ENCODE results near the gene SLC45A3.

Gene SLC45A3

DNA sequence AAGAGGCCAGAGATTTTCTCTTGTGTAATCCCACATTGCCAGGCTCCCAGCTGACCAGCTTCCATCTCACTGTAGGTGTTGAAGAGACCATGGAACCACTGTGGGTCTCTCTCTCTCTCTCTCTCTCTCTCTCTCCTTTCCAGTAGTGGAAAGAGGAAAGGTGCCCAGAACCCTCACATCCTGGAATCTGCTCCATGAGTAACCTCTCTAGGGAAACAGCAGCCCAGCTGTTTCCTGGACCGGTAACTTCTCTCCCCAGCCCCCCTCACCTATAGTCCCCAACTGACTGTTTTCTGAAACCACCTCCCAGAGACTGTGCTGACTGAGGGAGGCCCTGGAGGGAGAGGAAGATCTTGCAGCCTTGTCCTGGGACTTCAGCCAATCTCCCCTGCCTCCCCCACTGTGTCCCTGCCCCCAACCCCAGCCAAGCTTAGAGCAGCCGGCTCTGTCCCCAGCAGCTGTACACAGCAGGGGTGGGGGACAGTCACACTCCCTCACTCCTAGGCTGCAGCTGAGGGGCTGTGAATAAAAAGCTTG, 20.6 kb upstream of the SLC45A3 start:
- no peak for DNase-seq

DNA sequence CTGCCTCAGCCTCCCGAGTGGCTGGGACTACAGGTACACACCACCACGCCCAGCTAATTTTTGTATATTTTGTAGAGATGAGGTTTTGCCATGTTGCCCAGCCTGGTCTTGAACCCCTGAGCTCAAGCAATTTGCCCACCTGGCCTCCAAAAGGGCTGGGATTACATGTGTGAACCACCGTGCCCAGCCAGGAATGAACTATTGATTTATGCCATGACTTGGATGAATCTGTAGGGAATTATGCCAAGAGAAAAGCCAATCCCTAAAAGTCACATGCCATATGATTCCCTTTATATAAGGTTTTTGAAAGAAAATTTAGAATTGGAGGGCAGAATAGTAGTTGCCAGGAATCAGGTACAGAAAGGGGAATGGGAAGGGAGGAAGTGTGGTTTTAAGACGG, 19.1 kb upstream of the SLC45A3 start:
- no peak for DNase-seq

DNA sequence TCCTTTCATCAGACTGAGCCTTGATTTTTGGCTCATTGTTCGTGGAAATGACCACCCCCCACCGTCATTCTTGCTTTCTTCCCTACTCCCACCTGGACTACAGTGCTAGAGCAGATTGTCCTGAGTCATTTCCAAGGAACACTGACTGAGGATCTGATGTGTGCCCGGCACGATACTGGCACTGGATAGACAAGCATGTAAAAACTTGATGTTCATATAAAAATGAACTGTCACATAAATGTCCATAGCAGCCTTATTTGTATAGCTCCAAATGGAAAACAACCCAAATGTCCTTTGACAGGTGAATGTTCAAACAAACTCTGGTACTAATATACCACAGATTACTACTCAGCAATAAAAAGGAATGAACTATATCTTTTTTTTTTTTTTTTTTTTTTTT, 18.6 kb upstream of the SLC45A3 start:
- no peak for DNase-seq

DNA sequence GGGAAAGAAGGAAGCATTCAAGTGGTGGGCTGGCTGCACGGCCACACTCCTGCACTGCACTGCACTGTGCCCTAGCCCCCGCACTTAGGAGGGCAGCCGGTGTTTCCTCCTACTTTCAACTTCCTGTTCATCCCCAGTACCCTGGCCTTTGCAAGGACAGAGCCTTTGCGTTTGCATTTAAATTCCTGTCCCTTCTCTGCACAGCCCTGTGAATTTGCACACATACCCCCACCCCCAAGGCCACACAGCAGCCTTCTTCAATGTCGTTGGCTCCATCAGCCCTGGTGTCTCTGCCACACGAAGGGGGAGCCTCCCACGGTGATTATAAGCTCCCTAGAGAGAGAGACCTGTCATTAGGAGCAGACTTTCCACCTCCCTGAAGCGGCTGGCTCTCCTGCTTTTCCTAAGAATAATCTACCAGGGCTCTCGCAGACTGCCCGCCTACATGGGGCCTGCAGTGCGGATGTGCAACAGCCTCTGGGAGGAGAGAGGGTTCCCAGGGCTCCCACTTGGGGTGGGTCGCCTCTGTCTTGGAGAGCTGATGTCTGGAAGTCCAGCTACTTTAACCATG, 13.2 kb upstream of the SLC45A3 start:
- no peak for DNase-seq

DNA sequence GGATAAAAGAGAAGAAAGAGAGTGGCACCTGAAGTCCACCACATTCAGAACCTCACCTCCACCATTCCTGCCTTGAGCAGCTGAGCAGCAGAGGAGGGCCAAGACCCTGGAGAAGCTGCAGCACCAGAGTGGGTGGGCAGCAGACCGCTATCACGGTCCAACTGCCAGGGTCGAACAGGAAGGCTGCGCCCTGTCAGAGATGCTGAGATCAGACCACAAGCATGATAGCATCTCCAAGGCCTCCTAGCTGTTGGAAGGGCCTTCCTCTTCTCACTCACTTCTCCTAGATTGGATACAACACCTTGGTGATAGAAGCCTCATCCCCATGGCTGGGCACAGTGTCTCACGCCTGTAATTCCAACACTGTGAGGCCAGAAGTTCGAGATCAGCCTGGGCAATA, 12.1 kb upstream of the SLC45A3 start:
- no peak for DNase-seq

DNA sequence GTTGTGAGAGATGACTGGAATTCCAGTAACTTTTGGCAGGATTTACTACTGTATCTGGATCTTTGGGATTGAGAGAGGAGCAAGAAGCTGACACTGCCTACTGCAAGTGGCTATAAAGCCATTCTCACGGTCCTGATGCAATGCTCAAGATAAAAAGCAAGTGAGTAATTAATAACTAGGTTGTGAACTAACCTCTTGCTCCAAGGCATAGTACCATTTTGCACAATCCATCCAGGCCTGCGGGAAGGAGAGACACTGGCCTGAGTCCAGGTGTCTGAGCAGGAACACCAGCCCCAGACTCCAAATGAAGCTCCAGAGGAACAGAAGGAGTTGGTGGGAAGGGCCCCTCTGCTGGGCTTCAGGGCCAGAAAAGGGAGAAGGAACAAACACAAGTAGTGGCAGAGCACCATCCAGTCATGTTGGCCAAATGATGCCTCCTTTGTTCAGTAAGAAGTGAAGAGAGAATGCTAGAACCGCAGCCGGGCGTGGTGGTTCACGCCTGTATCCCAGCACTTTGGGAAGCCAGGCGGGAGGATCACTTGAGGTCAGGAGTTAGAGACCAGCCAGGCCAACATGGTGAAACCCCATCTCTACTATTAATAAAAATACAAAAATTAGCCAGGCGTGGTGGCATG, 9.9 kb upstream of the SLC45A3 start:
- no peak for DNase-seq

DNA sequence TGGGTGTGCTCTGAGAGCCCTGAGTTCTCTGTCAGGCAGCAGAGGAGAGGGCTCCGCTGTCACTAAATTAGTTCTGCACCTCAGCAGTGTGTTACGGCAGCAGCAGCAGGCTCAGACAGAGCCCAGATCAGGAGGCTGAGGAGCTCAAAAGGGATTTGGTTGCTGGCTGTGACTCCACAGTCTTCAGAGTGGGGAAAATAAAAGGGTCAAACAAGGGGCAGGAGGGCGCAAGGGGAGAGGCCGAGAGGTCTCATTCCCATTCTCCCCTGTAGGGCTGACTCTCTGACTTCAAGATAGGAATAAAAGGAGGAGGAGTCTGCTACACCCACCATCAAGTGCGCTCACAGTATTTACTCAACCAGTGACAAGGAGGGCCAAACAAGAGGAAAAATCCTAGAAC, 9.2 kb upstream of the SLC45A3 start:
- no peak for DNase-seq

DNA sequence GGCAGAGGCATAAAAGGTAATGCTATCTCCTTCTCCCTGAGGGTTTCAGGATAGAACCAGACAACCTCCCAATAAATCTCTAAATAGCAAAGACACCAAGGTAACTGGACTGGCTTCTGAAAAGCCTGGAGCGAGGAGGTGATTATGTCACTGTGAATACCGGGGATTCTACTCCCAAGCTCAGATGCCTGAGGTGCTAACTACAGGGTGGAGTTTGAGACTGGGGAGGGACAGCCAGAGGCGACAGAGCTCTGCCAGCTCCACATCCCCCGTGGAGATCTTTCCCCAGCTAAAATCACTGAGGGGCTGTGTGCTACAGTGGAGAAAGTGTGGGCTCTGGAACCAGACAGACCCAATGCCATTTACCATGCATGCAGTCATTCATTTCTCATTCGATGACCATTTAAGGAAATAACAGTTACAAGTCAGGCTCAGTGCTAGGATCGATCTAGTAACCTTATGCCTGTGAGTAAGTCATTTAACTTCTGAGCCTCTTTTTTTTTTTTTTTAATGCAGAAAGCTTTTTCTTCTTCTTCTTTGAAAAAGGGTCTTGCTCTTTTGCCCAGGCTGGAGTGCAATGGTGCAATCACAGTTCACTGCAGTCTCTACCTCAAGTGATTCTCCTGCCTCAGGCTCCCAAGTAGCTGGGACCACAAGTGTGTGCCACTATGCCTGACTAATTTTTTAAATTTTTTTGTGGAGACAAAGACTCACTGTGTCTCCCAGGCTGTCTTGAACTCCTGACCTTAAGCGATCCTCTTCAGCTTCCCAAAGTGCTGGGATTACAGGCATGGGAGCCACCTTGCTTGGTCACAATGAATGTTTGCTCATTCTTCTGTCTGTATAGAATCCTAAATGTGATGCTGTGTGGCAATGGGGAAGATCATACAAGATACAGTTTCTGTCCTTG, 8.1 kb upstream of the SLC45A3 start:
- no peak for DNase-seq

DNA sequence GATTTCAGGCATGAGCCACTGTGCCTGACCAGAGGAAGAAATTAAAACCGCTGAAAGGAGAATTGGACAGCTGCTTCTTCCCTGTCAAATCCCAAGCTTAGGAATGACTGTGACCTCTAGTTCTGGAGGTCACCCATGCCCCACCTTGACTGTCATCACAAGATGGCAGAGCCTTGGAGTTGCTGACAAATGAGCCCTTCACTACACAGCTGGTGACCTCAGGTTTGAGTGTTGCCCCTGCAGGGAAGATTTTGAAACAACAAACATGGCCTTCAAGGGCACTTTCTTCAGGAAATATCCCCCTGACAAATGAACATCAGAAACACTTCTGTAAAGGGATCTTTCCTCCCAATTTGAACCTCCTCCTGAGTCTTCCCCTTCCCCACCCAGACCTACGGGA, 6.9 kb upstream of the SLC45A3 start:
- DNase-seq: no peak

DNA sequence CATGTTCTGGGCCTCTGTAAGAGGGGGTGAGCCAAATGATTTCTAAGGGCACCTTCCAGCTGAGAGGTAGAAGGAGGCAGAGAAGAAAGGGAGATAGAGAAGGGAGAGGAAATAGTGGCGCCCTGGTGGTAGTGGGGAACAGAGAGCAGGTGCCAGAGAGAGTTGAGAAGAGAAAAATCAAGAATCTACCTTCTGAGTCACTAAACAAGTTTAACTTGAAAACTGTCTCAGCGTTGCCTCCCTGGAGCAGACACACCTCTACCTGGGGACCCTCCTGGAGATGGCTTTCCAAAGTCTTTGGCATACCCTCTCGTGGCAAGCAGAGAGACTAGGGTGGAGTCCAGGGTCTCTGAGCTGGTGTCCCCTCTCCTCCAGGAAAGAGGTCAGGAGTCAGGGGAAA, 1.1 kb upstream of the SLC45A3 start:
- no peak for DNase-seq

DNA sequence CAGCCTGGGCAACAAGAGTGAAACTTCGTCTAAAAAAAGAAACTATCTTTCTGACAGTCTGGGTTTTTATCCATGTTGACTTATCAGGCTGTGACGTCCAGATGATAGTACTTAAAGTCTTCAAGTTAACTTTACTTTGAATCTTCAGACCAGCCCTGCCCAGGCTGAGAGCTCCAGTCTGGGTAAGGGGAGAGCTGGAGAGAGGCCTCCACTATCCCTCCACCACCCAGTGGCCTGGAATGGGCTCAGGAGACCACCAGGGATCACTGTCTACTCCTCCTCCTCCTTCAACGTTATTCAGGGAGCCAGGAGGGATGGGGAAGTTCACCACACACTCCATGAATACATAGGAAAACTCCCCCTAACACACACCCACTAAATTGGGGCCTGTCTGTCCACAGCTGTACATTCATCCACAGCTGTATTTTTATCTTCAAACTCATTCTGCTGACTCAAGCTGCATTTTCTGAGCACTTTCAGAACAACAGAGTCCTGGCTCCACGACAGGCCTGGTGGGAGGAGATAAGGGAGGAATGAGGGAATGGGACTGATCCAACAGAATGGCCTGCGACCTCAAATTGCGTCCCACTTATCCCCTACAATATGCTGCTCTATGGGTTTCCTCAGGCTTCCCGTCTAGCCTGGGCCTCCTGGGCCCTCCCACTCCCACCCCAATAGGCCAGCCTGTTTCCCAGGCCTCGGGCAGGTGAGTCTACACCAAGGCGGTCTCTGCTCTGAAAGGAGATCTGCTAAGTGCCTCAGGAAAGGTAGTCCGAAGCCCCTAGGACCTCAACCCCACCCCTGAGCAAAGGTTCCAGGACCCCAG, 1.8 kb downstream of the SLC45A3 start:
- no peak for DNase-seq

DNA sequence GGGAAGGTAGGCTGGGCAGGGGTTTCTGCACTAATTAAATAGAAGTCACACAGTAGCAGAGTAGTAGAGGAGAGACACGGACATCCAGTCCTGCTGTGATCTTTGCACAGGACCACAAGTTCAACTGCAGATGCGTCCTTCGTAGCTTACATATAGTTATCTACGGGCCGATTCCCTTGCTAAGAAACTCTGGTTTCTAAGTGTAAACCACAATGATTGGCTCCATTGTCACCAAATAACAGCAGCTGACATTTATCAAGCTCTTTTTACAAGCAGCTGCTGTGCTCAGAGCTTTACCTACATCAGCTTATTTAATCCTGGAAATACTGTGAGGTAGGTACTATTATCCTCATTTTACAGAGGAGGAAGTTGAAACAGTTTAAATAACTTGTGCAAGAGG, 3.1 kb downstream of the SLC45A3 start:
- no peak for DNase-seq

DNA sequence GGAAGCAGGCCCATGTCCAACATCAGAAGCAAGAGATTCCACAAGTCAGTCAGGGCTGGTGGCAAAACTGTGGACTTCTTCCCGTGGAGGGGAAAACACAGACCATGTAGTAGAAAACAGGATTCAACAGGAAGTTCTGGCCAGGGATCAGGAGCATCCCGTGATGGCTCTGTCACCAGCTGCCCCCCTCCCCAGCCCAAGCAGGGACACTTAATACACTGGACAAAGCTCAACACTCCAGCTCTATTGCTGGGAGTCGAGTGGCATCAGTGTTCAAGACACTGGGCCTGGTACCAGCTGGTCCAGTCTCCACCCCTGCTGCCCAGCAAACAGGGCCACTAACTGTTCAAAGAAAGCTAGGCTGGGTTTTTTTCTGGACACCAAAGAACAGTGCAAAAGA, 3.7 kb downstream of the SLC45A3 start:
- DNase-seq: no peak

DNA sequence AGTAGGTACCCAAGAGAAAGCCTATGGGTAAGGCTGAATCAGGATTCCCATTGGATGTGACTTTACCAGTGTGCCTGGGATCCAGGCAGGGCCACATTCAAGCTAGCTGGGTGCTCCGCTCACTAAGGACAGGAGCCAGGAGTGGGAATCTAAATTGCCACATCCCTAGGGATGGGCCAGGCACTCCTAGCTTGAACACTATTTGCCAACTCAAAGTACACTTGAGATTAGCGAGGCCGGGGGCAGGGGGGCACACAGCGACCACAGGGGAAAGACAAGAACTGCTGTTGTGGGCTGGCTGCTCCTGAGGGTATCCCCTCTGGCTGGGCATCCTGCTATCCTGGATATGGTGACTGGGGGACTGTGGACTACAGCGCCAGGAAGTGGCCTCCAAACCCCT, 4.3 kb downstream of the SLC45A3 start:
- no peak for DNase-seq

DNA sequence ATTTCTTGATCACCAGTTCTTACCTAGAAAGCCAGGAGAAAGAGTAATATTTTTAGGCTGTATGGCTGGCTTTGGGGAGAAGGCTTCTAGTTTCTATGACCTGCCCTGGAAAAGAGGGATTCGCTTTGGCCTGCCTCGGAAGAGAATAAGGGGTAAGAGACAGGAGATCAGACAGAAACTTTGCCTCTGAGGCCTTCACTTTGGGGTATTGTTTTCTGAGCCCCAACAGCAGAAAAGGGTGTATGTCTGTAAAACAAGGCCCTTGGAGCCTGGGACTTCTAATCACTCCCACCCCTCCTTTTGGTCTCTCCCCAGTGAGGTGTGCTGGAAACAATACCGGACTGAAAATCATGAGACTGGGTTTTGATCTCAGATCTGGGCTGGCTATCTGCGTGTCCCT, 5.1 kb downstream of the SLC45A3 start:
- DNase-seq: no peak

DNA sequence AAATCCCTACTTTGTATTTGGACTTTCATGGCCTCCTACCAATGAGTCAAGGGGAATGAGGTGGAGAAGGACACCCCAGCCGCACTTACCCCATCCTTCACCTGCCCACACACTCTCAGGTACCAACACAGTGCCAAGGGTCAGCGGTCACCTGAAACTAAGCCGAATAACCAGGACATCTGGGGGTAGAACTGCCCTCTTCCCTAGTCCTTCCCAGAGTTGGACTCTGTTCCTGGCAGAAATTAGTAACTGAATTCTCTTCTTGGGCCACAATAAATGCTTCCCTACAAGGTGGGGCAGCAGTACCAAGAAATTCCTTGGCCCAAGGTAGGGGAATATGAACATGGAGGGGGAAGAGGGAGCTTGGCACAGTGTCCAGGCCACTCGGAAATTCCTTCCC, 7.3 kb downstream of the SLC45A3 start:
- no peak for DNase-seq

DNA sequence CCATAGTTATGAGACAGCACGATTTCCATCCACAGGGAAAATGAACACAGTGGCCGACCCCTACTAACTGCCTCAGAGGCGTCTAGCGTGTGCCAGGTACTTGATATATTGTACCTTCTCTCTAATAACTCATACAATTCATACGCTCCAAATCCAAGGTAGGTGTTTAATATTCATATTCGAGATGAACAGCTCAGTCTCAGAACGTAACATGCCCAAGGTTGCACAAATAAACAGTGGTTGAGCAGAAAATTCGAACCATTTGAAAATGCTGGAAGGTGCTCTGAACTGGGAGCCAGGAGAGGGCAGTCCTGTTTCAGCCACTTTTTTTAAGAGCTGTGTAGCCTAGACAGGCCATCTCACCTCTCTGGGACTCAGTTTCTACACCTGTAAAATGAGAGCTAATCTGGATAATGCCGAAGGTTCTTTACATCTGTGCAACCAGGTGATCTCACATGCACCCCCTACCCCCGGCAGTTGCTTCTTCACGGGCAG, 7.9 kb downstream of the SLC45A3 start:
- DNase-seq: no peak

DNA sequence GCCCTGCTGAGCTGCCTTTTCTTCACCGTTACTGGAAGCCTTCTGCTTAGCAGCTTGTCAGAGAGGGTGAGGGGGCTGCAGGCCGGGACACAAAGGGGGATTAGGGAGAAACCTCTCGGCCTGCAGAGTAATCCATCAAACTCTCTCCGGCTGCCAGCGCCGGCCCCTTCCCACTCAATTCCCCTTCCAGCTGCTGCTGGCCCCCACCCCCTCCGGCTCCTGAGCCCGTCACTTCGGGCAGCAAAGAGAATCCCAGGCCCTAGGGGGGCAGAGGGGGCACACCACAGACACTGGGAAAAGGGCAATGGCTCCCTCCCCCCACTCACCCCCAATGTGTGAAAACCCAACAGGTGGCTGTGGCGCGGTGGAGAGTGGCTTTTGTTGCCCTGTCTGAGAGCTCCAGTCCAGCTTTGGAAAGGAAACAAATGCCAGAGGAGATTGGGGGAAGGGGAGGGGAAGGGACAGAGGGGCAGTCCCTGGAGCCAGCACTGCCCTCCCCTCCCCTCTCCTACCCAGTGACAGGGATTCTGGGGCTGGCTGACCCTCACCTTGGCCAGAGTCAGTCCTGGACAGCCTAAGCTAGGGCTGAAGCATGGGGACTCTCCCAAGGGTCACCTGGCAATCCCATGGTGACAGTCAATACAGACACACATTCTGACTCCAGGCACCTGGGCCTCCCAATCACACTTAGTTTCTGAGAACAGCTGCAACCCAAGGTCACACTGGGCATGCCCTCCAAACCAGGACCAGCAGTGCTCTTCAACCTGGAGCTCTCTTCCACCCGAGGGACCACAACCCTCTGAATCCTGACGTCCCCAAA, 9.5 kb downstream of the SLC45A3 start:
- no peak for DNase-seq

DNA sequence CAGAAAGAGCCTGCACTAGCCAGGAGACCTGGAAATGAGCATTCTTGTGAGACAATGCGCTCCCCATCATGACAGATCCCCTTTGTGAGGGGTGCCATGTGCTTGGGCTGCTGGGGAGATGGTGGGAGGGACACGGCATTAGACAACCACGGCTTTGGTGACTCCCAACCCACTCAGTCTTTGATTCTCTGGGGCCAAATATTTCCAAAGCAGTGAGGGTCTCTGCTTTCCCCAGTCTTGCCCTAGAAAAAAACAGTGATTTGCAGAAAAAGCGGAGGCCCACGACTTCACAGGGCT, 10.2 kb downstream of the SLC45A3 start:
- DNase-seq: no peak

DNA sequence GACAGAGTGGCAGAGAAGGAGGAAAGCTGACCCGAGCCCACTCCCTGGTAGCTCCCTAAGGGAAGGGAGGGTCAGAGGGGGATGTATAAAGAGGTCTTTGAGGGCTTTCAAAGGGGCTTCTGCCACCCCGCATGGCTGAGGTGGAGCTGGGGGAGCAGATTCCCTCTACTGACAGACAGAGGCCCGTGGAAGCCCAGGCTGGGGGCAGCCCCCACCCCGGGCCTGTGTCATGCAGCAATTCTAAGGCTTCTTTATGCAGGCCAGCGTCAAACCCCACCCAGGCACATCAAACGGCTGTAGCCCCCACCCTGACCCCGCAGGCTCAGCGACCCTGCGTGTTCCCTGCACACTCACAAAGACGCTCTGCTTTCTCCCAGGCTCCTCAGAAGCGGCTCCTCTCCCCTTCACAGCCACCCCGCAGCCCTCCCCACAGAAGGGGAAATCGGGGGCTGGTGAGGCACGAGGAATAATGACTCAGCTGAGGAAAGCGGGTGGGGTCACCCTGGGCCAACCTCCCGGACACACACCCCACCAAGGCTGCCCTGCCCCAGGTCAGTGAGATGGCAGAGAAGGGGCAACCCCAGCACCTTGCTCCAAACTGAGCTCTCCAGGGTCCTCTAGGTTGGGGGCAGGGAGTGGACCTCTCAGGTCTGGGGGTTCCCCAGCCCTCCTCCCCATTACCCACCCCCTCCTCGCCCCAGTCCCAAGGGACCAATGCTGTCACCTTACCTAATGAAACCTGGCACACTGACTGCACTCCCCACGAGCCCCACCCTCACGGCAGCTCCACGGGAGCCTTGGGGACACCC, 10.8 kb downstream of the SLC45A3 start:
- DNase-seq: no peak

DNA sequence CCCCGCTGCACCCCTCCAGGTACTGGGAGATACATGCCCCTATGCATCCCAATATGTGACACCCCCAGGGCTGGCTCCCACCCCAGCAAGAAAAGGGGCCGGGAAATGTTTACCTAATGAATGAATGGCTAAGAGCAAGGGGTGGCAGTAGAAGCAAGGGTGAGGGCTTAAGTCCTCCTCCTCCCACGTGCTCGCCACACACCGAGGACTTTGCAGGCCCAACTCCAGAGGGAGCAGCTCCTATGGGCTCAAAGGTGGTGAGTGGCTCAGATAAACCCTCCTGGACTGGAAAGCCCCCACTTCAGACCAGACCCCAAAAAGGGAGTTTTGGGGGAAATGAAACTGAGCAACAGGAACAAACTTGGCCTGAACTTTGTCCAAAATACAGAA, 11.4 kb downstream of the SLC45A3 start:
- no peak for DNase-seq
